Hematopoietic multipotent progenitor cell treated with erythropoietin and hydrocortisone succinate and interleukin-3 and kit ligand, for 6 days (in vitro differentiated cells): ENCODE results near the gene TMEM35B.
"Not testable (repeated sequence)": the region's sequence is repeated elsewhere in the genome, so short reads cannot be mapped to it uniquely, and the experiment has no call there.

ENCODE experiments used
- DNase-seq: peaks from one replicate; pipeline ENCODE4 v3.0.0-alpha.2; 2015

The TMEM35B gene

DNA sequence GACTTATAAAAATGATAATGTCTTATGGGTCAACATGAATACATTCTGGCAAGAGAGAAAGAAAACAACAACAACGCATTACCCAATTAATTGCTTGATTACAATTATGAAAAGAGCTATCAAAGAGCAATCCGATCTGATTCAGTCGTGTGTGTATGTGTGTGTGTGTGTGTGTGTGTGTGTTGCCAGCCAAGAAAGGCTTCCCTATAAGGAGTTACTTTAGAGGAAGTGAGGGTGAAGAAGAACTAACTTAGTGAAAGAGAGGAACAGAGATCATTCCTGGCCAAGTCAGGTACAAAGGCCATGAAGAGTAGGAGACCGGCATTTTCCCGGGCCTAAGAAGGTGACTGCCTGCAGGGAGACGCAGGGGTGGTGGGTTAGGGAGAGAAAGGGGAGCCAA is 9.4 kb downstream of the TMEM35B start:
- no peak for DNase-seq

DNA sequence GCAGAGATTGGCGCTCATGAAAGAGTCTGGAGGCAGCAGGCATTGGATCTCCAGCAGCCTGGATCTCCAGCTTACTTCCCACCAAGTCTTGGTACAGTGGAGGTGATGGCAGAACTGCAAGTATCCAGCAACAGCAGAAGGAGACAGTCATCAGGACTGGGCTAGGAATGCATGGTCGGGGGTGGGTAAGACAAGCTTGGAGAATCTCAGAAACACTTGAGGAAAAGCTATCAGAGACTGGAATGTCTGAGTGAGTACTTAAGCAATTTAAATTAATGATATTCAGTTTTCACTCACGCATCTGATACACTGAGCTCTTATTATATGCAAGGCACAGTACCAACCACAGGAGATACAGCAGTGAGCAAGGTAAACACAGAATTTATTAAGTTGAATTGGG is 9.8 kb downstream of the TMEM35B start:
- DNase-seq, result no peak

DNA sequence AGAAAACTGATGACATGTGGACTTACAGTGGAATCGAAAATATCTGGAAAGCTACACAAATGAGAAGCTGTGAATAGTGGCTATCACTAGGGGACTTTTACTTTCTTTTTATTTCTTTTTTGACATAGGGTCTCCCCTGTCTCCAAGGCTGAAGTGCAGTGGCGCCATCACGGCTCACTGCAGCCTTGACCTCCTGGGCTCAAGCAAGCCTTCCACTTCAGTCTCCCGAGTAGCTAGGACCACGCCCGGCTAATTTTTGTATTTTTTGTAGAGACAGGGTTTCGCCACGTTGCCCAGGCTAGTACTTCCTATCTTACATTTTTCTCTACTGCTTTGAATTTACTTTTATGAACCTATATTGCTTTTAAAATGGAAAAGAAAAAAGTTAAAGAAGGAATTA is 10.5 kb downstream of the TMEM35B start:
- DNase-seq, result no peak

DNA sequence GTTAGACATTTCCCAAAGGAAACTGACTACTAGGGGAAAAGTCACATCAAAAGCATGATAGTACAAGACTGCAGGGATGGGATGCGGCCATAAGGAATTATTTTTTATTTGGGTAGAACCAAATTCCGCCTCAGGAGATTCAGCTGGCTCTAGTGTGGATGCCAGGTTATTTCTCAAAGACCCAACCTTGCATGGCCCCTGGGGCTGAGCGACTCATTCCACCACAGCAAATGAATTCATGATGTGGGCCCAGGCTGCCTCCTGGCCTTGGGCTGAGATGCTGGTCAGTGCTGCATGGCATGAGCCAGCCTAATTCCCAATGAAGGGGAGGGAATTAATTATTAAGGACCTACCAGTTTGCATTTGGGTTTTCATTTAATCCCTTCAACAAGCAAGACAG is 11.8 kb downstream of the TMEM35B start:
- no peak for DNase-seq

DNA sequence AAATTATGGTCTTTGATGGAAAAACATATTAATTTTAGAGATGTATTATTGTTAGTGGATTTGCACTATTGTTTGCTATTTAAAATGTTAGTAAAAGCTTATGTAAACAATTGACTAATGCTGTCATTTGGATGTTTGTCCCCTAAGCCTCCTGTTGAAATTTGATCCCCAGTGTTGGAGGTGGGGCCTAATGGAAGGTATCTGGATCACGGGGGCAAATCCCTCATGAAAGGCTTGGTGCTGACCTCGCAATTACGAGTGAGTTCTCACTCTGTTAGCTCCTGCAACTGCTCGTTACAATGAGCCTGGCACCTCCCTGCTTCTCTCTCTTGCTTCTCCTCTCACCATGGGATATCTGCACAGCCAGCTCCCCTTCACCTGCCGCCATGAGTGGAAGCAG is 14.3 kb downstream of the TMEM35B start:
- no peak for DNase-seq

DNA sequence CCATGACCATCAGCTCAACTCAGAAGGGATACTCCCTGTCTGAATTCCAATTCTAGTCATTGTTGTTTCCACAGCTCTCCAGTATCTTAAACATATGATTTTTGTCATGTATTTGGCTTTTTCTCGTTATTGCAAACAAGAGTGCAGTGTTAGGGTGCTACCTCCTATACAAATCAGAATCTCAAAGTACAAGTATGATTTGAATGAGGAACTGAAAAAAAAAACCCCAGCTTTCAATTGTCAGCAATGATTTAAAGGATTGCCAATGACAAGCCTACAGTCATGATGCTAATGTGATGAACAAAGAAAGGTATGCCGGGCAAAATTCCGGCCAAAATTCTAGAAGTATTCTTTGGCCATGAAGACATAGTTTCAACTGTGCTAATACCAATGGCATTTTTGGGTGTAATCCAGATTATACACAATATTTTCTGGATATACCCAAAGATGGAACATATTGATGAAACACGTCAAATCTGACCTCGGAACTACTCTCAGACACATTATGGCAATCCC is 14.9 kb downstream of the TMEM35B start:
- no peak for DNase-seq

DNA sequence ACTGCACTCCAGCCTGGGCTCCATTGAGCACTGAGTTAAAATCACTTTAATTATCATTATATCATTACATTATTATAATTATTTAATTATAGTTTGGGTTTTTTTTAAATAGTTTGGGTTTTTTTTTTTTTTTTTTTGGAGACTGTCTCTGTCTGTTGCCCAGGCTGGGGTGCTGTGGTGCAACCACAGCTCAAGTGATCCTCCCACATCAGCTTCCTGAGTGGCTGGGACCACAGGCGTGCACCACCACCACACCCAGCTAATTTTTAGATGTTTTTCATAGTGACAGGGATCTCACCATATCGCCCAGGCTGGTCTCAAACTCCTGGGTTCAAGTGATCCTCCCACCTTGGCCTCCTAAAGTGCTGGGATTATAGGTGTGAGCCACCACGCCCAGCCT is 16.9 kb downstream of the TMEM35B start:
- not testable (repeated sequence) for DNase-seq

DNA sequence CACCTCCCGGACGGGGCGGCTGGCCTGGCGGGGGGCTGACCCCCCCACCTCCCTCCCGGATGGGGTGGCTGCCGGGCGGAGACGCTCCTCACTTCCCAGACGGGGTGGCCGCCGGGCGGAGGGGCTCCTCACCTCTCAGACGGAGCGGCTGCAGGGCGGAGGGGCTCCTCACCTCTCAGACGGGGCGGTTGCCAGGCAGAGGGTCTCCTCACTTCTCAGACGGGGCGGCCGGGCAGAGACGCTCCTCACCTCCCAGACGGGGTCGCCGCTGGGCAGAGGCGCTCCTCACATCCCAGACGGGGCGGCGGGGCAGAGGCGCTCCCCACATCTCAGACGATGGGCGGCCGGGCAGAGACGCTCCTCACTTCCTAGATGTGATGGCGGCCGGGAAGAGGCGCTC is 17.5 kb downstream of the TMEM35B start:
- not testable (repeated sequence) for DNase-seq

DNA sequence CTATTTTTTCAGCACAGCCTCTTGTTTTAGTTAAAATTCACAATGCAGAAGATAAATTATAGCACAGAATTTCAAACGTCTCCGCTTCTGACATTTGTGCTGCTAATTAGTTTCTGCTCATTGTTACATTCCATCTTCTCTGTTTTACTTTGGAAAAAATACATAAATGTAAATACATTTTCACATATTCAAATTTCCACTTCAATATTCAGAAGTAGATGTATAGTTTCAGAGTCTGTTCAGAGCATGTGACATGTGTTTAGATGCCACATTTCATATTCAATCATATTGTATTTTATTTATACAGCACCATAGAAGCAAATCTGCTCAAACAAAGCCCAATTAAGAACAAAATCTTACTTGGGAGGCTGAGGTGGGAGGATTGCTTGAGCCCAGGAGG is 19.6 kb downstream of the TMEM35B start:
- DNase-seq, result no peak

DNA sequence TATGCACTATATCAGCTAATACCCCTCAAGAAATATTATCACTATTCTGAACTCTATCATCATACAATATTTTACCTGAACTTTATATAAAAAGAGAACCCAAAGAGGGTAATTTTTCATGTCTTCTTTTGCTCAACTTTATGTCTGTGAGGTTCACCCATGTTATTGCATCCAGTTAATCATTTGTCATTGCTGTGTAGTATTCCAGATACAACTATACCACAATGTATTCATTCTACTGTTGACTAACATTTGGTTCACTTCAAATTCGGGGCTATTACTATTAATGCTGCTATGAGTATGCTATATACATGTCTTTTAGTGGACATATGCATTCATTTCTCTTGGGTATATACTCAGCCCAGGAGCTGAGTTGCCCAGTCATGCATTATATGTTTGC is 34.7 kb downstream of the TMEM35B start:
- DNase-seq, result no peak

DNA sequence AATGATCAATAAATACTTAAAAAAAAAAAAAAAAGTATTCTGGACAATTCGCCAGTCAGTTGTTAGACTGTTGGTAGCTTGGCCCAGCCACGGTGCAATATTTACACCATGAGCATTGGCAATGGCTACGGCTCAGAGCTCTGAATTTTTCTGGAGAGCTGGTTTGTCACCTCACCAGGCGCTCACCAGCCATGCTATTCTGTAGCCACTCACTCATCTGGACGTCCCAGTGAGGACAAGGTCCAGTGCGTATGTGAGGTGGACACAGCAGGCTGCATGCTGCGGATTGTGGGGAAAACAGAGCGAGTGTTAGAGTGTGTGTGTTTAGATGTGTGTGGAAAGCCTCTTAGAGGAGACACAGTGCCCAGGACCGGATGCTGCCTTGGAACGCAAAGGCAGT is 36.4 kb downstream of the TMEM35B start:
- not testable (repeated sequence) for DNase-seq

DNA sequence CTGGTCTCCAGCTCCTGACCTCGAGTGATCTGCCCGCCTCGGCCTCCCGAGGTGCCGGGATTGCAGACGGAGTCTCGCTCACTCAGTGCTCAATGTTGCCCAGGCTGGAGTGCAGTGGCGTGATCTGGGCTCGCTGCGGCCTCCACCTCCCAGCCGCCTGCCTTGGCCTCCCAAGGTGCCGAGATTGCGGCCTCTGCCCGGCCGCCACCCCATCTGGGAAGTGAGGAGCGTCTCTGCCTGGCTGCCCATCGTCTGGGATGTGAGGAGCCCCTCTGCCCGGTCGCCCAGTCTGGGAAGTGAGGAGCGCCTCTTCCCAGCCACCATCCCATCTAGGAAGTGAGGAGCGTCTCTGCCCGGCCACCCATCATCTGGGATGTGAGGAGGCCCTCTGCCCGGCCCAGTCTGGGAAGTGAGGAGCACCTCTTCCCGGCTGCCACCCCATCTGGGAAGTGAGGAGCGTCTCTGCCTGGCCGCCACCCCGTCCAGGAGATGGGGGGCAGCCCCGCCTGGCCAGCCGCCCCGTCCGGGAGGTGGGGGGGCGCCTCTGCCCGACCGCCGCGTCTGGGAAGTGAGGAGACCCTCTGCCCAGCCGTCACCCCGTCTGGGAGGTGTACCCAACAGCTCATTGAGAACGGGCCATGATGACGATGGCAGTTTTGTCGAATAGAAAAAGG is 37.4 kb downstream of the TMEM35B start:
- not testable (repeated sequence) for DNase-seq

DNA sequence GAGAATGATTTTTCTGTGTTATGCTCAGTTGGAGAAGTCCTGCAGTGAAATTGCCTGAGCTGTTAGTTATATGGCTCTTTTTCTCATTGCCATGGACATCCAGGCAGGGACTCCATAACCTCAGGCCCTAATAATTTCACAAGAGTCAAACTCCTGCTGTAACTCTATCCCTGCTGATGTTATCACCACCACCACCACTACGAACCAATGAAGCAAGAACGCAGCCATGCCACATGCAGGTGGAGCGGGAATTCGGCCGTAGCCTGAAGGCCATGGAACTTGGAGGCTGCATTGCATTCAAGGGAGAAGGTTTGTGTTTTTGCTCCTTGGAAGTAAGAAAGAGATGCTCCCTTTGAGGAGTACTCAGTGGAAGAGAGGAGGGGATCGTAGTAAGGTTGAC is 38.9 kb downstream of the TMEM35B start:
- DNase-seq, result no peak

DNA sequence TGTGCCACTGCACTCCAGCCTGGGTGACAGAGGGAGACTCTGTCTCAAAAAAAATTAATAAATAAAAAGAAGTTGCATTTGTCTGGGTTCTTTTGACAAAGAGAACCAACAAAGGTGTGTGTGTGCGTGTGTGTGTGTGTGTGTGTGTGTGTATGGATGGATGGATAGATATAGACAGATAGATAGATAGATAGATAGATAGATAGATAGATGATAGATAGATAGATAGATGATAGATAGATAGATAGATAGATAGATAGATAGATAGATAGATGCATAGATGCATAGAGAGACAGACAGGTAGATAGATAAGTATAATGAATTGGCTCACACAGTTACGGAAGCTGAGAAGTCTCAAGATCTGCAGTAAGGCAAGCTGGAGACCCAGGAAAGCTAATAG is 43.3 kb downstream of the TMEM35B start:
- not testable (repeated sequence) for DNase-seq
